ENCODE data around the gene IVD. TPM values are rescaled to one million over a fixed set of nuclear protein-coding genes. Genes with fewer than 3 reads are reported as not detected.

Gene IVD
- total RNA-seq, 1 donor from 2014 or later = 41.1 TPM

DNA sequence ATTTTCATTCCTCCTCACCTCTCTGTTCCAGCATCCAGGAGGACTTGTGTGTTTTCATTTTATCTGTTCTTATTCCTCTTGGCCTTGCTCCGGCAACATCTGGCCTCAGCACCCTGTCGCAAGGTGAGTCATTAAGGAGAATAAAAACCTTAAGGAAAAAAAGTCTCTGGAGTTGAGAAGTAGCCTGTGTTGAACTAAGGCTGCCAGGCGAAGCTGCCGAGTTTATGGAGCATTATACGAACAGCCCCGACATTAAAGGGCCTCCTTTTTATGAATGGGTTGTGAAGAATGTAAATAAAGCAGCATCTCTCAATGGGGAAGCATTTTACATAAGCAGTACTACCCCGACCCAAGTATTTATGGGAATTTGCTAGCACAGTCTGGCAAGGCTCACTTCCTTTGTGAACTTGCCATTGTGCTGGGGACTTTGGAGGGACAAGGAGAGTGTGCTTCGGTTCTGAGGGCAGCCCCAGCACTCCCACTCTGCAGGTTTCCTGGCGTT lies 39.9 kb downstream of the IVD start:
- TF ChIP-seq, protein P1, sequence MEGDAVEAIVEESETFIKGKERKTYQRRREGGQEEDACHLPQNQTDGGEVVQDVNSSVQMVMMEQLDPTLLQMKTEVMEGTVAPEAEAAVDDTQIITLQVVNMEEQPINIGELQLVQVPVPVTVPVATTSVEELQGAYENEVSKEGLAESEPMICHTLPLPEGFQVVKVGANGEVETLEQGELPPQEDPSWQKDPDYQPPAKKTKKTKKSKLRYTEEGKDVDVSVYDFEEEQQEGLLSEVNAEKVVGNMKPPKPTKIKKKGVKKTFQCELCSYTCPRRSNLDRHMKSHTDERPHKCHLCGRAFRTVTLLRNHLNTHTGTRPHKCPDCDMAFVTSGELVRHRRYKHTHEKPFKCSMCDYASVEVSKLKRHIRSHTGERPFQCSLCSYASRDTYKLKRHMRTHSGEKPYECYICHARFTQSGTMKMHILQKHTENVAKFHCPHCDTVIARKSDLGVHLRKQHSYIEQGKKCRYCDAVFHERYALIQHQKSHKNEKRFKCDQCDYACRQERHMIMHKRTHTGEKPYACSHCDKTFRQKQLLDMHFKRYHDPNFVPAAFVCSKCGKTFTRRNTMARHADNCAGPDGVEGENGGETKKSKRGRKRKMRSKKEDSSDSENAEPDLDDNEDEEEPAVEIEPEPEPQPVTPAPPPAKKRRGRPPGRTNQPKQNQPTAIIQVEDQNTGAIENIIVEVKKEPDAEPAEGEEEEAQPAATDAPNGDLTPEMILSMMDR (IDR thresholded peaks at IDR 0.05; ENCODE audit: insufficient read depth, low read length, poor library complexity, severe bottlenecking) = no peak
- no peaks in the 10 kb centered on the region for H3K36me3 ChIP-seq (ENCODE audit: control insufficient read depth, insufficient read depth, low read length)
- H3K27me3 ChIP-seq (ENCODE audit: control insufficient read depth, insufficient read depth, low read length) = no peaks in the 10 kb centered on the region
- no peak overlapping the region for H3K4me3 ChIP-seq (ENCODE audit: low read depth, low read length)
- peak; percentile 41 for DNase-seq (ENCODE audit: low read depth)

- Histone ChIP-seq H3K4me3 (ENCODE audit: low read depth, low read length) (no peak overlapping the region), H3K36me3 (ENCODE audit: control insufficient read depth, insufficient read depth, low read length) (no peaks in the 10 kb centered on the region), H3K27me3 (ENCODE audit: control insufficient read depth, insufficient read depth, low read length) (no peaks in the 10 kb centered on the region)
- TF ChIP-seq, protein P1 (IDR thresholded peaks at IDR 0.05; ENCODE audit: insufficient read depth, low read length, poor library complexity, severe bottlenecking) = no peak
- no peak for DNase-seq (ENCODE audit: low read depth)
Observed at GRCh38 chr15:40446144-40446543, 40.5 kb downstream of the IVD start.

- TF ChIP-seq, protein P1 (IDR thresholded peaks at IDR 0.05; ENCODE audit: insufficient read depth, low read length, poor library complexity, severe bottlenecking) = no peak
- DNase-seq (ENCODE audit: low read depth) = no peak
- Histone ChIP-seq H3K36me3 (ENCODE audit: control insufficient read depth, insufficient read depth, low read length) (no peaks in the 10 kb centered on the region), H3K4me3 (ENCODE audit: low read depth, low read length) (no peak overlapping the region), H3K27me3 (ENCODE audit: control insufficient read depth, insufficient read depth, low read length) (no peaks in the 10 kb centered on the region)
Observed at GRCh38 chr15:40448354-40448753, 42.8 kb downstream of the IVD start.

GRCh38 chr15:40449275-40449674 lies 43.7 kb downstream of the IVD start:
- H3K36me3 ChIP-seq (ENCODE audit: control insufficient read depth, insufficient read depth, low read length) = no peaks in the 10 kb centered on the region
- no peaks in the 10 kb centered on the region for H3K27me3 ChIP-seq (ENCODE audit: control insufficient read depth, insufficient read depth, low read length)
- H3K4me3 ChIP-seq (ENCODE audit: low read depth, low read length) = no peak overlapping the region
- TF ChIP-seq, protein P1 (IDR thresholded peaks at IDR 0.05; ENCODE audit: insufficient read depth, low read length, poor library complexity, severe bottlenecking) = no peak
- no peak for DNase-seq (ENCODE audit: low read depth)

GRCh38 chr15:40450047-40450446 lies 44.5 kb downstream of the IVD start:
- H3K27me3 ChIP-seq (ENCODE audit: control insufficient read depth, insufficient read depth, low read length) = no peaks in the 10 kb centered on the region
- DNase-seq (ENCODE audit: low read depth) = no peak
- TF ChIP-seq, protein P1 (IDR thresholded peaks at IDR 0.05; ENCODE audit: insufficient read depth, low read length, poor library complexity, severe bottlenecking) = no peak
- H3K4me3 ChIP-seq (ENCODE audit: low read depth, low read length) = no peak overlapping the region
- no peaks in the 10 kb centered on the region for H3K36me3 ChIP-seq (ENCODE audit: control insufficient read depth, insufficient read depth, low read length)

- no peak overlapping the region for H3K4me3 ChIP-seq (ENCODE audit: low read depth, low read length)
- H3K27me3 ChIP-seq (ENCODE audit: control insufficient read depth, insufficient read depth, low read length) = no peaks in the 10 kb centered on the region
- no peaks in the 10 kb centered on the region for H3K36me3 ChIP-seq (ENCODE audit: control insufficient read depth, insufficient read depth, low read length)
- no peak for DNase-seq (ENCODE audit: low read depth)
- TF ChIP-seq, protein P1 (IDR thresholded peaks at IDR 0.05; ENCODE audit: insufficient read depth, low read length, poor library complexity, severe bottlenecking) = no peak
Observed at GRCh38 chr15:40451527-40452158, 46.0 kb downstream of the IVD start.

Measured in kidney epithelial cell (primary cell).